Left renal cortex interstitium (tissue), 4 donors: Measurements from ENCODE around the gene VAMP3. TPM values are rescaled to one million over a fixed set of nuclear protein-coding genes. Genes with fewer than 3 reads are reported as not detected.

ENCODE experiments used
- DNase-seq, 4 donors: peaks; one replicate each; pipeline ENCODE4 v3.0.0-alpha.2; 2013; ENCODE audit warnings: low read depth in 4 of 4, low spot score in 2 of 4, missing footprints in 1 of 4
- polyA plus RNA-seq, 4 donors: library from polyadenylated mRNA; unstranded; fragments of 120-200 nt; gene quantifications; one replicate each; pipeline ENCODE4 v1.2.1, GENCODE V29; 2013; ENCODE audit not compliant: insufficient read length in 4 of 4

Gene VAMP3
- polyA plus RNA-seq, 4 donors: 93.9 to 108 (median 101) TPM

GRCh38 chr1:7809742-7810141, 38.6 kb downstream of the VAMP3 start:
- DNase-seq: no peak

GRCh38 chr1:7810395-7810794, 39.3 kb downstream of the VAMP3 start:
- no peak for DNase-seq

DNA sequence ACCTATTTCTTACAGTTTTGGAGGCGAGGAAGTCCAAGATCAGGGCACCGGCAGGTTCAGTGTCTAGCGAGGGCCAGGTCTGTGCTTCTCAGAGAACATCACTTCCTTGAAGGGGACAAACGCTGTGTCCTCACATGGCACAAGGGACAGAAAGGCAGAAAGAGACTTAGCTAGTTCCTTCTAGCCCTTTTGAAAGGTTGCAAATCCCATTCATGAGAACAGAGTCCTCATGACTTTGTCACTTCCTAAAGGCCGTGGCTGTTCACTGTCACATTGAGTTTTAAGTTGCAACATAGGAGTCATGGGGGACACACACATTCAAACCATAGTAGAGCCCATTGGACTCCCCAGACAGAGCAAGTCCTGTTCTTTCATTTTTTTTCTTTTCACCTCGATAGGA, 40.4 kb downstream of the VAMP3 start:
- DNase-seq: no peak

- no peak for DNase-seq
Measured at GRCh38 chr1:7813677-7814373, 42.7 kb downstream of the VAMP3 start.

GRCh38 chr1:7821282-7821681, 50.2 kb downstream of the VAMP3 start:
- no peak for DNase-seq

DNA sequence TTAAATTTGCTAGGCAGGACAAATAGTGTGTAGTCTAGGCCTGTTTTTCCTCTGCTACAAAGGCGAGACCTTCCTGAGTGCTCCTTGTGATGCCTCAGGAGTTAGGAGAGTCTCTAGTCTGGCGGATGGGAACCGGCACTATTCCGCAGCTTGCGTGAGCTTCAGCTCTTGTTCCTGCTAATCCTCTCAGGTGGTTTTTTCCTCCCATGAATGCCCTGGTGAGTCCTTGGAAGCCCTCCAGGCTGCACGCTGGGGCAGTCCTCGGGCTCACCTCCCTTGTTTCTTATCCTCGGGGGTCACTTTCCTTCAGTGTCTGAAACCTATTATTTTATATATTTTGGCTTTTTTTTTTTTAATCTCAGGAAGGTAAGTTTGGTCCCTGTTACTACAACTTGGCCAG, 53.6 kb downstream of the VAMP3 start:
- DNase-seq: no peak

GRCh38 chr1:7826363-7826762, 55.3 kb downstream of the VAMP3 start:
- DNase-seq: no peak

- no peak for DNase-seq
Measured at GRCh38 chr1:7827126-7827955, 56.2 kb downstream of the VAMP3 start.

Other genes starting within 250 kb of the VAMP3 start
- 10 to 100 TPM; 11.5 to 16.5 (median 14.3) TPM for gene PER3, start 13.0 kb downstream of the VAMP3 start, polyA plus RNA-seq
- gene UTS2, start 81.8 kb downstream of the VAMP3 start, polyA plus RNA-seq: under 1 TPM in 1 of 4 donors, not detected in 3; 0.61 TPM
- gene TNFRSF9, start 169.5 kb downstream of the VAMP3 start, polyA plus RNA-seq: under 1 TPM; 0.10 to 0.17 (median 0.15) TPM
- 100 to 1,000 TPM; 280 to 378 (median 329) TPM for gene PARK7, start 190.4 kb downstream of the VAMP3 start, polyA plus RNA-seq